ENCODE data around the gene CYRIA.

DNA sequence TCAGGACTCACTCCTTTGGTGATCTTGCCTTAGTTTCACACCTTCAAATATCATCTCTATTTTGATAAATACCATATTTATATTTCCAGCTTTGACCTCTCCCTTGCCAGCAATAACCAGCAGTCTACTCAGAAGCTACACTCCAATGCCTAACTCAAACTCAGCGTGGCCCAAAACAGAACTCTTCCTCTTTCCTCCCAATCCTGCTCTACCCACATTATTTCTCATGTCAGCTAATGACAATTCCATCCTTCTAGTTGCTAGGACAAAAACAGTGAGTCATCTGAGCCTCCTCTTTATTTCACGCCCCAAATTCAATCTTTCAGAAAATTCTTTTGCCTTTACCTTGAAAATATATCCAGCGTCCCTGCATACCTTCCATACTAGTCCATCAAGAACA is 23.5 kb downstream of the CYRIA start:
- TF ChIP-seq, protein P1, sequence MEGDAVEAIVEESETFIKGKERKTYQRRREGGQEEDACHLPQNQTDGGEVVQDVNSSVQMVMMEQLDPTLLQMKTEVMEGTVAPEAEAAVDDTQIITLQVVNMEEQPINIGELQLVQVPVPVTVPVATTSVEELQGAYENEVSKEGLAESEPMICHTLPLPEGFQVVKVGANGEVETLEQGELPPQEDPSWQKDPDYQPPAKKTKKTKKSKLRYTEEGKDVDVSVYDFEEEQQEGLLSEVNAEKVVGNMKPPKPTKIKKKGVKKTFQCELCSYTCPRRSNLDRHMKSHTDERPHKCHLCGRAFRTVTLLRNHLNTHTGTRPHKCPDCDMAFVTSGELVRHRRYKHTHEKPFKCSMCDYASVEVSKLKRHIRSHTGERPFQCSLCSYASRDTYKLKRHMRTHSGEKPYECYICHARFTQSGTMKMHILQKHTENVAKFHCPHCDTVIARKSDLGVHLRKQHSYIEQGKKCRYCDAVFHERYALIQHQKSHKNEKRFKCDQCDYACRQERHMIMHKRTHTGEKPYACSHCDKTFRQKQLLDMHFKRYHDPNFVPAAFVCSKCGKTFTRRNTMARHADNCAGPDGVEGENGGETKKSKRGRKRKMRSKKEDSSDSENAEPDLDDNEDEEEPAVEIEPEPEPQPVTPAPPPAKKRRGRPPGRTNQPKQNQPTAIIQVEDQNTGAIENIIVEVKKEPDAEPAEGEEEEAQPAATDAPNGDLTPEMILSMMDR (IDR thresholded peaks at IDR 0.05; ENCODE audit: insufficient read depth, low read length, poor library complexity, severe bottlenecking), result no peak
- TF ChIP-seq EZH2phosphoT487 (conservative IDR thresholded peaks at IDR 0.05; ENCODE audit: low read length), result no peak
